Tibial nerve (tissue), 4 donors: ENCODE data around the gene TFE3. TPM values are rescaled to one million over a fixed set of nuclear protein-coding genes. Genes with fewer than 3 reads are reported as not detected.

Experiments
- DNase-seq, 2 donors: peaks; one replicate each; pipeline ENCODE4 v3.0.0-alpha.2; 2019; ENCODE audit warnings: low spot score in 2 of 2
- H3K27ac ChIP-seq, 4 donors: fragments of 200-600 bp; sonication (generic) in 3 of 4; one replicate each; pipeline ENCODE4 v1.5.1; 2017 to 2019; ENCODE audit warnings: mild to moderate bottlenecking in 1 of 4
- H3K27me3 ChIP-seq, 2 donors: fragments of 200-600 bp; sonication (generic) in 1 of 2; one replicate each; pipeline versions ENCODE4 v1.5.1 to v1.6.0; 2017 to 2019
- H3K36me3 ChIP-seq, 3 donors: fragments of 200-600 bp; sonication (generic); one replicate each; pipeline ENCODE4 v1.5.1; 2018 to 2019
- H3K4me1 ChIP-seq, 4 donors: fragments of 200-600 bp; sonication (generic) in 3 of 4; one replicate each; pipeline ENCODE4 v1.5.1; 2017 to 2019
- H3K4me3 ChIP-seq, 4 donors: fragments of 200-600 bp; sonication (generic) in 3 of 4; one replicate each; pipeline ENCODE4 v1.5.1; 2017 to 2019; ENCODE audit warnings: mild to moderate bottlenecking in 1 of 4, moderate library complexity in 1 of 4
- H3K9me3 ChIP-seq, 4 donors: fragments of 200-600 bp; sonication (generic) in 3 of 4; one replicate each; pipeline ENCODE4 v1.5.1; 2017 to 2019
- CTCF ChIP-seq, 5 experiments: fragments of 200-600 bp in 3 of 5; fragments of 450-650 bp in 2 of 5; sonication (generic) in 3 of 5; IDR thresholded peaks; one replicate each; pipeline ENCODE4 v1.5.1; 2016 to 2019; ENCODE audit warnings: antibody characterized with exemption in 5 of 5, mild to moderate bottlenecking in 3 of 5, moderate library complexity in 2 of 5
- EP300 ChIP-seq, 2 donors: sonication (generic); formaldehyde crosslinking; IDR thresholded peaks; one replicate each; pipeline ENCODE4 v1.6.1; 2017; ENCODE audit warnings: antibody characterized with exemption in 2 of 2, mild to moderate bottlenecking in 1 of 2
- POLR2A ChIP-seq, 2 donors: fragments of 450-650 bp; IDR thresholded peaks; one replicate each; pipeline ENCODE4 v1.6.1; 2017; ENCODE audit warnings: antibody characterized with exemption in 2 of 2, mild to moderate bottlenecking in 2 of 2, moderate library complexity in 2 of 2
- WGBS, 2 donors: methylation state at CpG; one replicate each; pipeline ENCODE4 v1.1.5; 2018; 5-methylcytosine and 5-hydroxymethylcytosine counted together
- total RNA-seq, 4 donors: library from RNA; depleted of rRNA; stranded (reverse); fragments of >200 nt; gene quantifications; one replicate each; pipeline ENCODE4 v1.1.0, GENCODE V29; 2016

TFE3 gene
- total RNA-seq, 4 donors from 2014 or later, result 98.6 to 124 (median 117) TPM

GRCh38 chrX:49042581-49043219, 457 bp downstream of the TFE3 start:
- TF ChIP-seq CTCF (IDR thresholded peaks at IDR 0.05) (no peak), POLR2A (IDR thresholded peaks at IDR 0.05) (no peak), EP300 (IDR thresholded peaks at IDR 0.05) (no peak)
- H3K27ac ChIP-seq, result peak overlapping the region; percentile 98 to 99 (median 98)
- H3K9me3 ChIP-seq, result no peaks in the 10 kb centered on the region
- H3K36me3 ChIP-seq, result peaks cover 0 to 17% (median 0%) of the 10 kb centered on the region in 3 donors
- peak overlapping the region; percentile 74 to 84 (median 78) for H3K4me3 ChIP-seq
- peaks cover 0 to 20% (median 9%) of the 10 kb centered on the region in 4 donors for H3K4me1 ChIP-seq
- no peak for DNase-seq
- WGBS, 2 donors, result 0 to 37% methylated on average over 5 to 29 of the region's 29 CpGs
- no peaks in the 10 kb centered on the region for H3K27me3 ChIP-seq

- Histone ChIP-seq H3K27me3 (no peaks in the 10 kb centered on the region), H3K4me1 (peaks cover 0 to 20% (median 9%) of the 10 kb centered on the region in 4 donors), H3K27ac (peak overlapping the region; percentile 98 to 99 (median 98)), H3K9me3 (no peaks in the 10 kb centered on the region), H3K4me3 (peak overlapping the region; percentile 74 to 84 (median 78)), H3K36me3 (peaks cover 0 to 25% (median 0%) of the 10 kb centered on the region in 3 donors)
- TF ChIP-seq EP300 (IDR thresholded peaks at IDR 0.05), result peak in 1 of 2 donors; percentile 2
- TF ChIP-seq CTCF (IDR thresholded peaks at IDR 0.05), result no peak
- TF ChIP-seq POLR2A (IDR thresholded peaks at IDR 0.05), result no peak
- DNase-seq, result peak in 1 of 2 donors; percentile 26
- WGBS, 2 donors, result 3 to 32% methylated on average over 10 of the region's 10 CpGs
Observed at GRCh38 chrX:49041744-49042580, 1.2 kb downstream of the TFE3 start.

DNA sequence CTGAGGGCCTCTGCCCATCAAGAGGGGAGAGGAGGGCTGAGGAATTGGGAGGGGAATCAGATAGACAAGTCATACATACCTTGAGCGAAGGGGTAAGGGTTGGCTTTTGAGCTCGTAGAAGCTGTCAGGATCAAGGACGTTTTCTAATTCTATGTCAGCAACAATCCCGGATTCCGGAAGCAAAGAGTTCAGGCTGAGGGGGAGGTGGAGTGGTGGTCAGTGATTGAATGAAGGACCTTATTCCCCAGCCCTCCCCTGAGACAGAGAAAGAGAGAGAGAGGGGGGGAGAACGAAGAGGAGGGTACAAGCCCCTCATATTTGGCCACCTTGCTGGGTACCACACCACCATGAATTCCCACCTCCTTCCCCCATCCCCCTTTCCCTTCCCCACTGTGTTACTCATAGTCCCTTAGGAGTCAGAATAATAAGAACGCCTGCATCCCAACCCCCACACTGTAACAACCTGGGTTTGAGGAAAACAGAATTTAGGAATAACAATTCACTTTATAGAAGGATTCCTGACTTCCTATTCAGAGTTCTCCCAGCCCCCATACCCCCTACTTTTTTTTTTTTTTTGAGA, 2.7 kb downstream of the TFE3 start:
- peaks cover 0 to 36% (median 0%) of the 10 kb centered on the region in 3 donors for H3K36me3 ChIP-seq
- no peaks in the 10 kb centered on the region for H3K9me3 ChIP-seq
- 9 to 39% methylated on average over 7 of the region's 7 CpGs for WGBS, 2 donors

GRCh38 chrX:49039598-49040375, 3.4 kb downstream of the TFE3 start:
- no peak for TF ChIP-seq POLR2A (IDR thresholded peaks at IDR 0.05)
- peak in 1 of 2 donors; percentile 56 for TF ChIP-seq EP300 (IDR thresholded peaks at IDR 0.05)
- peak in 1 of 5 experiments; percentile 16 for TF ChIP-seq CTCF (IDR thresholded peaks at IDR 0.05)
- H3K4me3 ChIP-seq, result peak overlapping the region in 1 of 4 donors; percentile 84

More for the DNA sequence above, 2.7 kb downstream of the TFE3 start:
- Histone ChIP-seq H3K4me1 (peaks cover 0 to 20% (median 9%) of the 10 kb centered on the region in 4 donors), H3K27ac (peak overlapping the region; percentile 56 to 99 (median 98)), H3K27me3 (no peaks in the 10 kb centered on the region), H3K4me3 (peak overlapping the region in 1 of 4 donors; percentile 84)
- TF ChIP-seq EP300 (IDR thresholded peaks at IDR 0.05), result no peak
- TF ChIP-seq POLR2A (IDR thresholded peaks at IDR 0.05), result no peak
- no peak for TF ChIP-seq CTCF (IDR thresholded peaks at IDR 0.05)
- no peak for DNase-seq

More at GRCh38 chrX:49039598-49040375, 3.4 kb downstream of the TFE3 start:
- Histone ChIP-seq H3K4me1 (peaks cover 0 to 20% (median 9%) of the 10 kb centered on the region in 4 donors), H3K36me3 (peaks cover 0 to 36% (median 0%) of the 10 kb centered on the region in 3 donors), H3K27me3 (no peaks in the 10 kb centered on the region), H3K9me3 (no peaks in the 10 kb centered on the region), H3K27ac (peak overlapping the region; percentile 56 to 99 (median 98))
- DNase-seq, result peak; percentile 33 to 69
- WGBS, 2 donors, result 17 to 47% methylated on average over 4 to 9 of the region's 9 CpGs
